Lower lobe of right lung (tissue), 2 donors: ENCODE measurements around the gene MMS19. TPM values are rescaled to one million over a fixed set of nuclear protein-coding genes. Genes with fewer than 3 reads are reported as not detected.
A peak's percentile ranks its signal among the peaks of the same experiment; 100 is the strongest.

Source experiments
- ATAC-seq, 2 donors: fragments of 200-7000 bp; cut with Tn5 transposase; one replicate each; pipeline ENCODE4 v1.9.1; 2020 to 2022; ENCODE audit warnings: mild to moderate bottlenecking in 2 of 2, moderate library complexity in 2 of 2
- DNase-seq: peaks from one replicate; pipeline ENCODE4 v3.0.0-alpha.2; 2020
- H3K27ac ChIP-seq: fragments of 200-600 bp; one replicate; pipeline ENCODE4 v1.8.0; 2022
- H3K27me3 ChIP-seq: fragments of 200-600 bp; one replicate; pipeline ENCODE4 v1.8.0; 2022; ENCODE audit warnings: low read depth
- H3K36me3 ChIP-seq: fragments of 200-600 bp; one replicate; pipeline ENCODE4 v1.8.0; 2022; ENCODE audit warnings: mild to moderate bottlenecking
- H3K4me1 ChIP-seq: fragments of 200-600 bp; one replicate; pipeline ENCODE4 v1.8.0; 2022
- H3K4me3 ChIP-seq: fragments of 200-600 bp; one replicate; pipeline ENCODE4 v1.8.0; 2022; ENCODE audit warnings: mild to moderate bottlenecking
- H3K9me3 ChIP-seq: fragments of 200-600 bp; one replicate; pipeline ENCODE4 v1.8.0; 2022
- CTCF ChIP-seq: fragments of 200-600 bp; IDR thresholded peaks from one replicate; pipeline ENCODE4 v1.8.0; 2022; ENCODE audit warnings: antibody characterized with exemption, mild to moderate bottlenecking
- intact Hi-C: fragments of 100-400 bp; cut with DNase I; formaldehyde crosslinking; loops from one replicate; pipeline ENCODE4 v1.11.0; 2022
- total RNA-seq: library from RNA; stranded (reverse); fragmentation: NEBNext Ultra II Directional; extraction: Animal tissue kit (Norgen Biotek cat#: 25700); gene quantifications from one replicate; pipeline ENCODE4 v1.2.1, GENCODE V29; 2021
- donor health status: DM: no; HTN: yes; CAD: no; lungs with severe emphysema.

The MMS19 gene
- total RNA-seq, 1 donor from 2014 or later = 65.5 TPM

- H3K27me3 ChIP-seq = no peaks in the 10 kb centered on the region
- H3K9me3 ChIP-seq = no peaks in the 10 kb centered on the region
- H3K4me3 ChIP-seq = no peak overlapping the region
- no peak for TF ChIP-seq CTCF
- peaks cover 55% of the 10 kb centered on the region for H3K36me3 ChIP-seq
- H3K4me1 ChIP-seq = peaks cover 66% of the 10 kb centered on the region
- intact Hi-C loops = no loop called here
- no peak for DNase-seq
- ATAC-seq = no peak
- H3K27ac ChIP-seq = no peak overlapping the region
Observed at GRCh38 chr10:97452352-97452751, 45.9 kb downstream of the MMS19 start.

GRCh38 chr10:97451605-97452004 lies 46.6 kb downstream of the MMS19 start:
- intact Hi-C loops = no loop called here
- no peak for DNase-seq
- no peak for ATAC-seq
- Histone ChIP-seq H3K4me3 (no peak overlapping the region), H3K9me3 (no peaks in the 10 kb centered on the region), H3K27ac (peak overlapping the region; percentile 25), H3K36me3 (peaks cover 47% of the 10 kb centered on the region), H3K27me3 (no peaks in the 10 kb centered on the region), H3K4me1 (peaks cover 74% of the 10 kb centered on the region)
- no peak for TF ChIP-seq CTCF

GRCh38 chr10:97450828-97451227 lies 47.4 kb downstream of the MMS19 start:
- intact Hi-C loops = no loop called here
- no peak for DNase-seq
- no peak overlapping the region for H3K4me3 ChIP-seq
- no peaks in the 10 kb centered on the region for H3K9me3 ChIP-seq
- peak overlapping the region; percentile 25 for H3K27ac ChIP-seq
- no peak for TF ChIP-seq CTCF
- peaks cover 77% of the 10 kb centered on the region for H3K4me1 ChIP-seq
- ATAC-seq = no peak
- H3K27me3 ChIP-seq = no peaks in the 10 kb centered on the region
- peaks cover 40% of the 10 kb centered on the region for H3K36me3 ChIP-seq

- H3K9me3 ChIP-seq = no peaks in the 10 kb centered on the region
- DNase-seq = peak; percentile 94
- H3K4me1 ChIP-seq = peaks cover 54% of the 10 kb centered on the region
- H3K27ac ChIP-seq = peak within 1 kb of the TSS; percentile 78
- intact Hi-C loops = no loop called here
- H3K4me3 ChIP-seq = peak within 1 kb of the TSS; percentile 93
- peak; percentile 97 for ATAC-seq
- peaks cover 18% of the 10 kb centered on the region for H3K36me3 ChIP-seq
- no peaks in the 10 kb centered on the region for H3K27me3 ChIP-seq
- TF ChIP-seq CTCF = no peak
Observed at GRCh38 chr10:97445722-97446639, 52.2 kb downstream of the MMS19 start, which contains the start of the genes EXOSC1 and ZDHHC16. EXOSC1 (minus strand) TSS chr10:97446006; CDS start chr10:97445985, 21 bp downstream. ZDHHC16 (plus strand) TSS chr10:97446175; CDS start chr10:97451676, 5,501 bp downstream.

- H3K4me1 ChIP-seq = peaks cover 48% of the 10 kb centered on the region
- no peaks in the 10 kb centered on the region for H3K9me3 ChIP-seq
- no peak for TF ChIP-seq CTCF
- H3K27ac ChIP-seq = peak overlapping the region; percentile 78
- intact Hi-C loops = no loop called here
- H3K36me3 ChIP-seq = peaks cover 25% of the 10 kb centered on the region
- no peaks in the 10 kb centered on the region for H3K27me3 ChIP-seq
- H3K4me3 ChIP-seq = peak overlapping the region; percentile 93
- ATAC-seq (no peak), DNase-seq (no peak)
Observed at GRCh38 chr10:97445357-97445721, 52.9 kb downstream of the MMS19 start.
